ENCODE measurements around the gene PIAS4. TPM values are rescaled to one million over a fixed set of nuclear protein-coding genes. Genes with fewer than 3 reads are reported as not detected.

The PIAS4 gene
- total RNA-seq, 1 donor from 2014 or later = 56.3 TPM

DNA sequence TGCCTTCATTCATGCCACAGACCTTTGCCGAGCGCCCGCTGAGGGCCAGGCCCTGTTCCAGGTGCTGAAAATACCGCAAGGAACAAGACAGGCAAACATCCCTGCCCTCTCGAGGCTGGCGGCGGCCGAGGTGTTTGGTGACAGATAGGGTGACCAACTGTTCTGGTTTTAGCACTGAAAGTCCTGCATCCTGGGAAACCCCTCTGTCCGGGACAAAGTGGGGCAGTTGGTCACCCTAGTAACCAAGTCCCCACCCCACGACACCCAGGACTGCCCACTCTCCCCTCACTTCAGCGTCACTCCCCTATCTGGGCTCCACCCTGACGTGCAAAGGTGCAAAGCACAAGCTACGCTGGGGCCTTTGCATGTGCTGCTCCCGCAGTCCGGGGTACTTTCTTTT, 41.9 kb downstream of the PIAS4 start:
- H3K36me3 Mint-ChIP-seq (ENCODE audit: insufficient read depth) = peaks cover 22% of the 10 kb centered on the region
- H3K4me1 Mint-ChIP-seq (ENCODE audit: low read depth) = peaks cover 6% of the 10 kb centered on the region
- no peak overlapping the region for H3K4me3 Mint-ChIP-seq (ENCODE audit: low read depth)
- TF ChIP-seq, protein P1, sequence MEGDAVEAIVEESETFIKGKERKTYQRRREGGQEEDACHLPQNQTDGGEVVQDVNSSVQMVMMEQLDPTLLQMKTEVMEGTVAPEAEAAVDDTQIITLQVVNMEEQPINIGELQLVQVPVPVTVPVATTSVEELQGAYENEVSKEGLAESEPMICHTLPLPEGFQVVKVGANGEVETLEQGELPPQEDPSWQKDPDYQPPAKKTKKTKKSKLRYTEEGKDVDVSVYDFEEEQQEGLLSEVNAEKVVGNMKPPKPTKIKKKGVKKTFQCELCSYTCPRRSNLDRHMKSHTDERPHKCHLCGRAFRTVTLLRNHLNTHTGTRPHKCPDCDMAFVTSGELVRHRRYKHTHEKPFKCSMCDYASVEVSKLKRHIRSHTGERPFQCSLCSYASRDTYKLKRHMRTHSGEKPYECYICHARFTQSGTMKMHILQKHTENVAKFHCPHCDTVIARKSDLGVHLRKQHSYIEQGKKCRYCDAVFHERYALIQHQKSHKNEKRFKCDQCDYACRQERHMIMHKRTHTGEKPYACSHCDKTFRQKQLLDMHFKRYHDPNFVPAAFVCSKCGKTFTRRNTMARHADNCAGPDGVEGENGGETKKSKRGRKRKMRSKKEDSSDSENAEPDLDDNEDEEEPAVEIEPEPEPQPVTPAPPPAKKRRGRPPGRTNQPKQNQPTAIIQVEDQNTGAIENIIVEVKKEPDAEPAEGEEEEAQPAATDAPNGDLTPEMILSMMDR (IDR thresholded peaks at IDR 0.05; ENCODE audit: unreplicated experiment) = no peak
- H3K27ac Mint-ChIP-seq = no peak overlapping the region
- H3K27me3 Mint-ChIP-seq = no peaks in the 10 kb centered on the region
- DNase-seq (ENCODE audit: low spot score, unreplicated experiment) = no peak
- no peaks in the 10 kb centered on the region for H3K9me3 Mint-ChIP-seq (ENCODE audit: low read depth)

- Mint-ChIP-seq H3K27ac (peak overlapping the region; percentile 80), H3K36me3 (ENCODE audit: insufficient read depth) (peaks cover 26% of the 10 kb centered on the region), H3K4me1 (ENCODE audit: low read depth) (peaks cover 6% of the 10 kb centered on the region), H3K27me3 (no peaks in the 10 kb centered on the region), H3K9me3 (ENCODE audit: low read depth) (no peaks in the 10 kb centered on the region), H3K4me3 (ENCODE audit: low read depth) (no peak overlapping the region)
- TF ChIP-seq, protein P1 (IDR thresholded peaks at IDR 0.05; ENCODE audit: unreplicated experiment) = no peak
- no peak for DNase-seq (ENCODE audit: low spot score, unreplicated experiment)
These were observed 43.9 kb downstream of the PIAS4 start for GRCh38 chr19:4051175-4052101.

DNA sequence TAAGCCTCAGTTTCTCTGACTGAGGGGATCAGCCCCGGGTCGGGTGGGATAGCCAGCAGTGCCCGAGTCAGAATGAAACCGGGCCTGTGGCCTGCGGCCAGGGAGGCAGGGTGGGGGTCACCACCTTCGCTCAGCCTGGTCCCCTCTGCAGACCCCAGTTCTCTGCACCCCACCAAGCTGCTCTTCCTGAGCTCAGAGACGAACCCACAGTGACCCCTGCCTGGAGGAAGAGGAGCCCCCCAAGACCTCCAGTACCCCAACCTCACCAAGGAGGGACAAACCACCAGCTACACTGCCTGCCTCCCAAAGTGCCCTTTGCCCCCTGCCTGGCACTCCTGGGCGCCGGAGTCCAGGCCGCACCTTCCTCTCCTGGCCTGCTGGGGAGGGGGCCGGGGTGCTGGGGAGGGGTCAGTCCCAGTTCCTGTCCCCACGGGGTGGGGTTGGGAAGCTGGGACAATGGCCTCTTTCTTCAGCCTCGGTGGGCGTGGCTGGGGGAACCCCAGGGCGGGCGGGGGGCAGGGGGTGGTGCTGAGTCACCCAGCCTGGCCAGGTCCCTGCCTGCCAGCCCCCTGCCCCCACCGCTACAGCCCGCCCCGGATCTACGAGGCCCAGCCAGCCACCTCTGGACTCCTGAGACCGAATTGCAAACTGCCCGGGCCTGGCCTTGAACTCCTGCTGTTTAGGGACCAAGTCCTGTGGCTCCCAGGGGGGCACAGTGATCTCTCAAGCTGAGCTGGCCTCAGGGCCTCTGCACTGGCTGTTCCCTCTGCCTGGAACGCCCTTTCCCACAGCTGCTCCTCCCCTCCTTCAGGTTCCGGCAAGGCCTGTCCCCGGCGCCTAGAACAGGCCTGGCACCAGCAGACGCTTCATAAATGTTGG, 44.8 kb downstream of the PIAS4 start:
- peaks cover 26% of the 10 kb centered on the region for H3K36me3 Mint-ChIP-seq (ENCODE audit: insufficient read depth)
- H3K9me3 Mint-ChIP-seq (ENCODE audit: low read depth) = no peaks in the 10 kb centered on the region
- no peak overlapping the region for H3K4me3 Mint-ChIP-seq (ENCODE audit: low read depth)
- H3K4me1 Mint-ChIP-seq (ENCODE audit: low read depth) = peaks cover 6% of the 10 kb centered on the region
- TF ChIP-seq, protein P1 (IDR thresholded peaks at IDR 0.05; ENCODE audit: unreplicated experiment) = no peak
- no peaks in the 10 kb centered on the region for H3K27me3 Mint-ChIP-seq
- H3K27ac Mint-ChIP-seq = peak overlapping the region; percentile 84
- DNase-seq (ENCODE audit: low spot score, unreplicated experiment) = no peak

DNA sequence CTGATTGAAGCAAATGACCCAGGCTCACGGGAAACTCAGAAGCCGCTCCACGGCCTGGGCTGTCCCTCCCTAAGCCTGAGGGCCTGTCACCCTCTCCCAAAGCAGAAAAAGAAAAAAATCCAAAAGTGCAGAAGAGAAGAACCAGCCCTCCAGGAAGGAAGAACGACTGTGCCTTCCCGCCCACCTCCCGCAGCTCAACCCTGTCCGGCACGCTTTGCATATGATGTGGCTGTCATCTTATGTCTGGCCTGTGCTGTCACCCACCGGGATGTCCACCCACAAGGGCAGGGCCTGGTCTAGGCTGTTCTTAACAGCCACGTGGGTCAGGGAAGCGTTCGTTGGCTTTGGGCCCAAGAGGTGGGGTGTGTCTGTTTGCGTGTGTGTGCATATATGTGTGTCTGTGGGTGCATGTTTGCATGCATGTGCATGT, 45.5 kb downstream of the PIAS4 start:
- Mint-ChIP-seq H3K4me3 (ENCODE audit: low read depth) (no peak overlapping the region), H3K4me1 (ENCODE audit: low read depth) (peaks cover 6% of the 10 kb centered on the region), H3K27me3 (no peaks in the 10 kb centered on the region), H3K9me3 (ENCODE audit: low read depth) (no peaks in the 10 kb centered on the region), H3K27ac (peak overlapping the region; percentile 84), H3K36me3 (ENCODE audit: insufficient read depth) (peaks cover 26% of the 10 kb centered on the region)
- no peak for DNase-seq (ENCODE audit: low spot score, unreplicated experiment)
- TF ChIP-seq, protein P1 (IDR thresholded peaks at IDR 0.05; ENCODE audit: unreplicated experiment) = no peak

All from progenitor cell of endocrine pancreas (in vitro differentiated cells).